Effector memory CD4-positive, alpha-beta T cell (primary cell): ENCODE measurements around the gene MRTFB.
A peak's percentile ranks its signal among the peaks of the same experiment; 100 is the strongest.

Experiments used
- DNase-seq, 3 donors: peaks; one replicate each; pipeline ENCODE4 v3.0.0-alpha.2; 2020
- H3K27ac ChIP-seq: 2 replicates; pipeline ENCODE4 v1.7.0; 2013; ENCODE audit warnings: mild to moderate bottlenecking, low read length, moderate library complexity; ENCODE audit not compliant: insufficient read depth, poor library complexity, severe bottlenecking
- H3K27me3 ChIP-seq: replicated peaks from 2 replicates; pipeline ENCODE4 v1.7.0; 2013; ENCODE audit warnings: mild to moderate bottlenecking, low read length; ENCODE audit not compliant: insufficient read depth, control insufficient read depth, poor library complexity, severe bottlenecking
- H3K36me3 ChIP-seq: 2 replicates; pipeline ENCODE4 v1.7.0; 2013; ENCODE audit warnings: mild to moderate bottlenecking, low read length, moderate library complexity; ENCODE audit not compliant: control insufficient read depth, insufficient read depth
- H3K4me1 ChIP-seq: 2 replicates; pipeline ENCODE4 v1.7.0; 2013; ENCODE audit warnings: low read length, mild to moderate bottlenecking; ENCODE audit not compliant: control insufficient read depth, insufficient read depth, poor library complexity, severe bottlenecking
- H3K4me3 ChIP-seq: 2 replicates; pipeline ENCODE4 v1.7.0; 2013; ENCODE audit warnings: low read length, low read depth, mild to moderate bottlenecking; ENCODE audit not compliant: insufficient read depth, poor library complexity, severe bottlenecking
- H3K9me3 ChIP-seq: 2 replicates; pipeline ENCODE4 v1.7.0; 2013; ENCODE audit warnings: mild to moderate bottlenecking, low read length, moderate library complexity; ENCODE audit not compliant: control insufficient read depth

Gene MRTFB

DNA sequence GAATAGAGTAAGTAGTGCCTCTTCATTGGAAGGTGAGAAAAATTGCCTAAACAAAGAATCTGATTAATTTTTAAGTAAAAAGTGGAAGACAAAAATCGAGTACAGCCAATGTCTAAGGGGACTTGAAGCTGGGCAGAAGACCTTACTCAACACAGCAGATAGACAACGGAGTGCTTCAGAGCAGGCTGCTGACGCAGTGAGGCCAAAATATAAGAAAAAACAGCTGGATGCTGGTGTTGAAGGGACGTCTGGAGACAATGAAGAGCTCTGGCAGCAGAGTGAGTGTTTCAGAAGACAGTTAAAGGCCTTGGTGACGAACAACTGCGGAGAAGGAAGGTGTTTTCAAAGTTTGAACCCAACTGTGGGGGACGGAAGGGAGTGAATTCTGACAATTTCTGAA lies 169.8 kb downstream of the MRTFB start:
- no peaks in the 10 kb centered on the region for H3K9me3 ChIP-seq
- no peak overlapping the region for H3K4me3 ChIP-seq
- DNase-seq = no peak
- H3K36me3 ChIP-seq = no peaks in the 10 kb centered on the region
- H3K27ac ChIP-seq = no peak overlapping the region
- H3K27me3 ChIP-seq = no peaks in the 10 kb centered on the region
- H3K4me1 ChIP-seq = no peaks in the 10 kb centered on the region

DNA sequence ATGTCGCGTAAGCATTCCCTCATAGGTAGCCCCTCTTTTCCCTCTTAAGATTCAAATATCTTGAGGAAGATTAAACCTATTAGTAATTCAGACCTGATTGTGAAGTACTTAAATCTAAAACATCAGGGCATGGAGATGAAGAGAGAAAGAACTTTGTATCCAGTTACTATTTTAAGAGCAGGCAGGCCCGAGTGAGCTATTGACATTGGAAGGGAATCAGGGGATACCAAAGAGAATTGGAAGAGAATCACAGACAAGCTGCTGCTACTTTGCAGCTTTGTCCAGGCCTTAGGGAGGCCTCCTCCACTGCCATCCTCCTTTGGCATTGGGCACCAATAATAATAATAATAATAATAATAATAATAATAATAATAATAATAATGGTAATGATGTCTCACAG lies 170.5 kb downstream of the MRTFB start:
- no peak overlapping the region for H3K27ac ChIP-seq
- no peaks in the 10 kb centered on the region for H3K27me3 ChIP-seq
- no peaks in the 10 kb centered on the region for H3K4me1 ChIP-seq
- no peak for DNase-seq
- no peaks in the 10 kb centered on the region for H3K9me3 ChIP-seq
- no peak overlapping the region for H3K4me3 ChIP-seq
- peaks cover 6% of the 10 kb centered on the region for H3K36me3 ChIP-seq

DNA sequence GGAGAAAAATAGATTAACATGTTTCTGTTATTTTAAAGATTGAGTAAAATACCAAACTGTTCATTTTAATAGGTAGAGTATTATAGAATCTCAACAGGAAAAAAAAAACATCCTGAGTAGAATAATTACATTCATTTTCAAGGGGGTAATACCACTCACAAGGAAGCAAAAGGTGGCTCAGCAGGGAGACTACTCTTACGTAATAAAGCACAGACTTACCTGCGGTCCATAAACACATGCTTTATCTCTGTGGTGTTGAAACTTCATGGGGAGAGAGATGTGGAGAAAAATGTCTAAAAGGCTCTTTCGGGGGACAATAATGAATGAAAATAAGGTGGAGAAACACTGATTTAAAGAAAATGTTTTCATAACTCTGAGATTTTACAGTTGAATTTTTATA lies 171.7 kb downstream of the MRTFB start:
- Histone ChIP-seq H3K27me3 (no peaks in the 10 kb centered on the region), H3K4me3 (no peak overlapping the region), H3K9me3 (no peaks in the 10 kb centered on the region), H3K4me1 (no peaks in the 10 kb centered on the region), H3K36me3 (peaks cover 17% of the 10 kb centered on the region), H3K27ac (no peak overlapping the region)
- no peak for DNase-seq

DNA sequence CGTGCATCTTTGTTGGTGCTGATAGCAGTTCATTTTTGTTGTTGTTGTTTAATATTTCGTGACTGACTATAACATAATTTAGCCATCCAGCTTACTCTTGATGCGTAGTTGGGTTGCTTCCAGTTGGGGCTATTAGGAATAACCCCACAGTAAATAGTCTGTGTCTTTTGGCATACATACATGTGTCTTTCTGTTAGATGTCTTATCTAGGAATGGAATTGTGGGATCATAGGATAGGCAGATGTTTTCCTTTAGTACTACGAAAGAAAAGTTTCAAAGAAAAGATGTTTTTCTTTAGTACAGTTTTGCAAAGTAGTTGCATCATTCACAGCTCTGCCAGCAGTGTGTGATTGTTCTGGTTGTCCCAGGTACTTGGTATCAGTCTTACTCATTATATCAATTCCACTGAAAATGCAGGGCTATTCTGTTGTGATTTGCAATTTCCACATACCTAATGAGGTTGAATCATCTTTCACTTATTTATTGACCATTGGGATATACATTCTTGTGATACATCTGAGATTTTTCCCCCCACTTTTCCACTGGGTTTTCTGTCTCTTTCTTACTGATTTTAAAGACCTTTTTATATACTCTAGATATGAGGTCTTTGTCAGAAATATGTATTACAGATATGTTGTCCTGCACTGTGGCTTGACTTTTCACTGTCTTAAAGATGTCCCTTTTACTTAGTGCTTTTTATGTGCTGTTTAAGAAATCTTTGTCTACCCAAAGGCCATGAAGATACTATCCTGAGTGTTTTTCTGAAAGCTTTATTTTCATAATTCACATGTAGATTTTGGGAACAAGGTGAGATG lies 173.3 kb downstream of the MRTFB start:
- DNase-seq = no peak
- Histone ChIP-seq H3K36me3 (peaks cover 26% of the 10 kb centered on the region), H3K4me1 (no peaks in the 10 kb centered on the region), H3K9me3 (no peaks in the 10 kb centered on the region), H3K27ac (no peak overlapping the region), H3K4me3 (no peak overlapping the region), H3K27me3 (no peaks in the 10 kb centered on the region)

DNA sequence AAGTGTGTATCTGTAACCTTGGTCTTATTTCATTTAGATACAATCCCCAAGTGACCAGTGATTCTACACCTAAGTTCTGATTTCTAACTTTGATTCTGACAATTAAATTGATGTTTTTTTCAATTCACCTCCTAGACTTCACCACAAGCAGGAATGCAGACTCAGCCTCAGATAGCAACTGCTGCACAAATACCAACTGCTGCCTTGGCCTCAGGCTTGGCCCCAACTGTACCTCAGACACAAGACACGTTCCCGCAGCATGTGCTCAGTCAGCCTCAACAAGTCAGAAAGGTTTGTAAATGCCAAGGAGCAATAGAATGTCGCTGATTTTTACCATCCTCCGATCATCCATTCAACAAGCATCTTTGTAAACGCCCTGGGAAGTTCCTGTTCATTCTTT lies 177.7 kb downstream of the MRTFB start:
- H3K4me1 ChIP-seq = no peaks in the 10 kb centered on the region
- H3K36me3 ChIP-seq = peaks cover 45% of the 10 kb centered on the region
- no peaks in the 10 kb centered on the region for H3K27me3 ChIP-seq
- no peak for DNase-seq
- H3K4me3 ChIP-seq = no peak overlapping the region
- no peak overlapping the region for H3K27ac ChIP-seq
- H3K9me3 ChIP-seq = no peaks in the 10 kb centered on the region

DNA sequence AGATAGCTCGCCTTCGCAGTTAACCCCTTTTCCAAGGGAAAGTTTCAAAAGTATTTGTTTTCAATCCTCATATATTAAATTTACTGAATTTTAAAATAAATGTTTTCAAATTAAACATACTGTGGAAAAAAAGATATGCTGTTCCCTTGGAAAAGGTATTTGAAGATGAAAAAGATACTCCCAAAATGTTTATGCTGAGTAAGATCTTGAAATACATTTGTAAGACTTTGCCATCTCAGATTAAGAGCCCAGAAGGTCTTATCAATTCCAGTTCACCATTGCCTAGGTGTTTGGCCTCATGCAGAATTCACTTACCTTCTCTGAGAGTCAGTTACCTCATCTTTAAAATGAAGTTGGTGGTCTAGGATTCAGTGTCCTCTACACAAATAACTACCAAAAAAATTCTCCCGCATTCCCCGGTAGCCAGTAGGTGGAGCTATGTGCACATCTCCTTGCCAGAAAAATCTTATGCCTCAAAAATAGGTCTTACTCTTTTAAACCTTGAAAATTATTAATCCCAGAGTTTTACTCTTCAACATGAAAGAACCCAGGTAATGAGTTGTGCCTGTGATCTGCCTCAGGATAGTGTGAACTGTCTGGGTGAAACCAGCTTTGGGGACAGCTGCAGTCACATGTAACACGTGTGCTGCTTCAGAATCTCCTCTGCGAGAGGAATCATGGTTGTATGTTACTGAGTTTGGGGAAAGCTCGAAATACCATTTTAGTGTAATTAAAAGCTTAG lies 178.3 kb downstream of the MRTFB start:
- Histone ChIP-seq H3K27ac (no peak overlapping the region), H3K27me3 (no peaks in the 10 kb centered on the region), H3K4me1 (no peaks in the 10 kb centered on the region), H3K36me3 (peaks cover 45% of the 10 kb centered on the region), H3K9me3 (no peaks in the 10 kb centered on the region), H3K4me3 (no peak overlapping the region)
- DNase-seq = peak in 2 of 3 donors; percentile 3 to 17

DNA sequence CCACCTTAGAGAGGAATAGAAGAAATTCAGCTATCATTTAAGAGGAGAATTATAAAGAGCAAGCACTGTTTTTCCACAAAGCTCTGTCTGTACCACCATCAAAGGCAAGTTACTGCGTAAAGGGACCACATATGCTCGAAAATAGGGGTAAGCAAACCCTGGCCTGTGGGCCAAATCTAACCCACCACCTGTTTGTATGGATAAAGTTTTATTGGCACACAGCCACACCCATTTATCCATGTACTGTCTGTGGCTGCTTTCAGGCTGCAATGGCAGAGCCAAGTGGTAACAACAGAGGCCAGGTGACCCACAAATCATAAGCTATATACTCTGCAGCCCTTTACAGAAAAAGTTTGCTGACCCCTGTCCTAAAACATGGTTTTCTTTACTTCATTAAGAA lies 180.3 kb downstream of the MRTFB start:
- H3K27me3 ChIP-seq = no peaks in the 10 kb centered on the region
- H3K36me3 ChIP-seq = peaks cover 41% of the 10 kb centered on the region
- H3K27ac ChIP-seq = no peak overlapping the region
- H3K9me3 ChIP-seq = no peaks in the 10 kb centered on the region
- no peak overlapping the region for H3K4me3 ChIP-seq
- DNase-seq = no peak
- H3K4me1 ChIP-seq = no peaks in the 10 kb centered on the region

DNA sequence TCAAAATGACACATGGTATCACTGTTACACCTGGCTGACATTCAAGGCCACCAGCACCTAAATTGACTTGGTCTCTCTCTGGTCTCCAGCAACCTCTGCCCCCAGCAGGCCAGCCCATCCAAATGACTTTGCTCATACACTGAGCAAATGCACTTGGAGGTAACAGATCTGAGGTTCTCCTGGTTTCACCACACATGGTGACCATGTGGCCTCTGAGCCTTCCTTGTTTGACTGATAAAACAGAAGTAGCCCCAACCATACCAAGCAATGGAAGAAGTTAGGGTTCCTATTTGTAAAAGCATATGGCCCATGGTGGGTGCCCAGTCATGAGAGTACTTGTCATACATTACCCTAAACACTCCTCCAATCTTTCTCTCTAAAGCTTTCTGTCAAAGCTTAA lies 181.7 kb downstream of the MRTFB start:
- Histone ChIP-seq H3K4me3 (no peak overlapping the region), H3K27ac (no peak overlapping the region), H3K4me1 (no peaks in the 10 kb centered on the region), H3K27me3 (no peaks in the 10 kb centered on the region), H3K36me3 (peaks cover 36% of the 10 kb centered on the region), H3K9me3 (no peaks in the 10 kb centered on the region)
- DNase-seq = no peak

DNA sequence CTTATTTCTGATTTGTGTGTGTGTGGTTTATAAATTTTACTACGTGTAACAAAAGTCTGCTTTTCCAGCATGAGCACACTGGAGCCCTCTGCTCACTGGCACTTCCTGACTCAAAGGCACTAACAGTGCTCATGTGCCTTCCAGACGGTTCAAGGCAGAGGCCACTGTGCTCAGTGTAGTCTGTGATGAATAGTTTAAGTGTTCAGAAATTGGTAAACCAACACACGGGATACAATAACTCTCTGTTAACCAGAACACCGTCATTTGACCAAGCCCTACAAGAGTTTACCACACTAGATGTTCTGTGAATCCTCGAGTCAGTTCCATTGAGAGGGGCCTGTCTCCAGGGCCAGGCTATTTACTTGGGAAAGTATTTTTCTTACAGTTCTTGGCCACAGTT lies 191.9 kb downstream of the MRTFB start:
- H3K4me3 ChIP-seq = no peak overlapping the region
- H3K9me3 ChIP-seq = no peaks in the 10 kb centered on the region
- DNase-seq = no peak
- no peak overlapping the region for H3K27ac ChIP-seq
- H3K4me1 ChIP-seq = no peaks in the 10 kb centered on the region
- H3K27me3 ChIP-seq = no peaks in the 10 kb centered on the region
- H3K36me3 ChIP-seq = peaks cover 44% of the 10 kb centered on the region

DNA sequence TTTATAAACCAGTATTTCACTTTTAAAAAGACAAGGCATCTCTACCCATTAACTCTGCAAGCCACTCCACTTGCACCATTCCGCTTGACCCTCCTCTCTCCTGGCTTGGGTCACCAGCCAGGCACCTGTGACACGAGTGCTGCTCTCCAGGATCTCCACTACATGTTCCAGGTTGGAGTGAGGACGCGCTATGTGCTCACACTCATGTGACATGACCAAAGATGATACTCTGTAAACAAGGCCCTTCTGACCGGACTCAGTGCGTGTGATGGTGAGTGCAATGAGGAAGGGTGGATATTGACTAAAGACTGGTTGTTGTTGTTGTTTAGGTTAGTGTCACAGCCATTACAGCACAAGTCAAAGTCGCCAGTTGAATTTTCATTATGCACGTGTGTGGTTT lies 192.7 kb downstream of the MRTFB start:
- Histone ChIP-seq H3K27ac (no peak overlapping the region), H3K27me3 (no peaks in the 10 kb centered on the region), H3K36me3 (peaks cover 36% of the 10 kb centered on the region), H3K4me1 (no peaks in the 10 kb centered on the region), H3K4me3 (no peak overlapping the region), H3K9me3 (no peaks in the 10 kb centered on the region)
- DNase-seq = no peak
